A549 treated with dexamethasone at 1 μM for 4 hours (cell line): ENCODE data around the gene CCDC159. TPM values are rescaled to one million over a fixed set of nuclear protein-coding genes. Genes with fewer than 3 reads are reported as not detected.

Experiments used
- total RNA-seq: library from RNA; stranded (reverse); fragments of 200-300 nt; extraction: Qiagen RNA extraction; gene quantifications from 5 replicates; pipeline ENCODE4 v1.2.3, GENCODE V29; 2022

CCDC159 gene
- 4.0 to 4.7 TPM (median 4.3 TPM) in 5 replicates for total RNA-seq

GRCh38 chr19:11346104-11346940, at the start of gene CCDC159, which contains the start of gene TMEM205:
TSS of gene CCDC159 (plus strand) at chr19:11346519. CDS start at chr19:11346607, 88 bp downstream.
TSS of gene TMEM205 (minus strand) at chr19:11346268. CDS start at chr19:11345619, 649 bp downstream.

DNA sequence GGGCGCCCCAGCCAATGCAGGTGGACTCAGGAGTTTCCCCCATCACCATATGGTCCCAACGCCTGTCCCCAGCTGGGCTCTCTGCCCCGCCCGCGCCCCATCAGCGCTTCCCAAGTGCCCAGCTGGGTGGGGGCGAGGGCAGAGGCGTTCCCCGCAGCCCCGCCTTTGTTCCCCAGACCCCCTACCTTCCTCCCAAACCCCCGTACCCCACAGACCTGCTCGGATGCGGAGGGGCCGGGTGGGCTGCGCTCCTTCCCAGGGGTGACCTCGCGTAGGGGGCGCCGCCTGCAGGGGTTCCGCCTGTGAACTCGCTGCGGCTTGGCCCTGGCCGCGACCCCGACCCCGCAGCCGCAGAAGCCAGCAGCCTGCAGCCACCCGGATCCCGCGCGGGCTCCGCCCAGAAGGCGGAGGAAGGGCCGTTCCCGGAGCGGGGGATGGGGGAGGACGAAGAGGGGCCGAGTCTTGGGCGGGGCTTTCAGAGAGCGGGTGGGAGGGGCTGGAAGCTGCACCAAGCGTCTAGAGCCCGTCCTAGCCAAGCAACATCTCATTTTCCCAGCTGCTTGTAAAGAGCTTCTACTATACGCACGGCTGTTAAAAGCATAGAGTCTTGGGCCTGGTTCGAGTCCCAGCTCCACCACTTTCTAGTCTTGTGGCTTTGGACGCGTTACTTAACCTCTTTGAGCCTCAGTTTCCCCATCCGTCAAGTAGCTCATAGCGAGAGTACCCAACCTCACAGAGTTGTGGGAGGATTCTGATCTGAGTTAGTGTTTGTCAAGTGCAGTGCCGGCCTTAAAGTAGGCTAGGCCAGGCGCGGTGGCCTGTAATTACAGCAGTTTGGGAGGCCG, 6.8 kb upstream of the CCDC159 start, which contains the start of gene RAB3D:
Gene RAB3D, minus strand, starts transcription at position 404 of the 845 bp plus-strand sequence. CDS start 2,258 bp downstream, outside the sequence.

DNA sequence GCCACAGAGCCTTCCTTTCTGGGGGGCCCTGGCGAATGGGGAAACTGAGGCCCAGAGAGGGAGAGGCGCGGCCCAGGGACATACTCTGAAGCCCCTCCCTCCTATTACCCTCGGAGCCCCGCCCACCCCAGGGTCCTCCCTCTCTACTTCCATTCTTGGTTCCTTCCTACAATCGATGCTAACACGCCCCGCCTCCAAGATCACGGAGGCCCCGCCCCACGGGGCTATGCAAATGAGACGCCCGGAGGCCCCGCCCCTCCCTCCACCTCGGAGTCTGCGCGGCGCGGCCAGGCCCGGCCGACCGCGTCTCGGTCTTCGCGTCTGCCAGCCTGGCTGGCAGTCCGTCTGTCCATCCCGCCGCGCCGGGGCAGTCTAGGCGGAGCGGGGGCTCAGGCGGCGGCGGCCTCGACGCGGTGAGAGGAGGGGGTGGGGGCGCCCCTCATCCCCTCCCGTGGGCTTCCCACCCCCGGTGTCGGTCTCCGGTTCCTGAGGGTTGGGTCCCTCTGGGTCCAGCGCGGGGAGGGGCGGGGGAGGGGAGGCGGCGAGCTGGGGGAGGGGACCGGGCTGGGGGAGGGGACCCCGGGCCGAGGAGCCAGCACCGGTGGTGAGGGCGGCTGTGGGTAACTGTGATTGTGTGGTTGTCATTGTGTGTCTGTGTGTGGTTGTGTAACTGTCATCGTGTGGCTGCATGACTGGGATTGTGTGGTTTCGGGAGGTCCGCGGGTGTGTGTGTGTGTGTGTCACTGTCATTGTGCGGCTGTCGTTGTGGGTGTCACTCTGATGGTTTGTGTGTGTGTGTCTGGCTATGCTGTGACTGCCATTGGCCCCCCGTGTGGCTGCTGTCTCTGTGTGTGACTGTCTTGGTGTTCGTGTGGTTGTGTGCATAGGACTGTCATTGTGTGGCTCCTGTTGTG, 9.1 kb downstream of the CCDC159 start, which contains the start of gene PLPPR2:
Gene PLPPR2, plus strand, starts transcription at position 273 of the 914 bp plus-strand sequence. CDS start 2,242 bp downstream, outside the sequence.

DNA sequence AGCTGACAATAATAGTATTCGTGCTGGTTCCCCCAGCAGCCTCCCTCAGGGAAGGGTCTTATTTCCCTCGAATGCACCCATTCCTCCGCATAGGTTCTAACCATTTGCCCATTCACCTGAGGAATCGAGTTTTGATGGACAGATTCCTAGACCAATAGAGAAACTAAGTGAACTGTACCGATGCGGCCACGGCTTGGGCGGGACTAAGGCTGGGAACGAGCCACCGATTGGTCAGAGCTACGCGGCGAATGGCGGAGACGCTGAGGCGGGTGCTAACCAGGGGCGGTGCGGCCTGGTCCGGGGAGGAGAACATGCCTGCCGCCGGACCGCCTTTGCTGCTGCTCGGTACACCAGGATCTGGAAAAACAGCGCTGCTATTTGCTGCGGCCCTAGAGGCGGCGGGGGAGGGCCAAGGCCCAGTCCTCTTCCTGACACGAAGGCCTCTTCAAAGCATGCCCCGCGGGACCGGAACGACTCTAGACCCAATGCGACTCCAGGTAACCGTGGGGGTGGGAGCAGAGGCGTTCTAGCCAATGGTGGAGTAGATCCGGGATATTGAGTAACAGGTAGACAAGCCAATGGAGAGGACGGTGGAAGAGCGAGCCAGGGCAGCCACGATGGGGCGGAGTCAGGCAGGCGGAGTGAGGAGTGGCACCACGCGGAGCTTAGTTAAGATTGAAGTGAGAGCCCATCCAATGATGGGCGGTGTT, 28.3 kb downstream of the CCDC159 start, which contains the start of gene SWSAP1:
Gene SWSAP1, plus strand, starts transcription at position 234 of the 710 bp plus-strand sequence. Its CDS starts 15 bp downstream, at position 249.

Other genes with a start within 250 kb of the CCDC159 start
- 18.4 to 25.5 TPM (median 23.5 TPM) in 5 replicates for gene SPC24, start 190.7 kb upstream of the CCDC159 start, total RNA-seq
- gene KANK2, start 149.0 kb upstream of the CCDC159 start, total RNA-seq, result 38.3 to 59.6 TPM (median 57.9 TPM) in 5 replicates
- gene ANGPTL8, start 106.9 kb upstream of the CCDC159 start, total RNA-seq, result not detected in 5 replicates
- 8.6 to 10.8 TPM (median 8.9 TPM) in 5 replicates for gene DOCK6, start 84.0 kb upstream of the CCDC159 start, total RNA-seq
- not detected in 5 replicates for gene TSPAN16, start 50.4 kb upstream of the CCDC159 start, total RNA-seq
- gene RAB3D, start 6.9 kb upstream of the CCDC159 start, total RNA-seq, result 4.3 to 6.0 TPM (median 5.4 TPM) in 5 replicates
- gene TMEM205, start 251 bp upstream of the CCDC159 start, total RNA-seq, result 95.8 to 123 TPM (median 104 TPM) in 5 replicates
- 8.1 to 10.0 TPM (median 9.3 TPM) in 5 replicates for gene PLPPR2, start 8.9 kb downstream of the CCDC159 start, total RNA-seq
- gene SWSAP1, start 28.1 kb downstream of the CCDC159 start, total RNA-seq, result 1.6 to 2.2 TPM (median 1.8 TPM) in 5 replicates
- 2.9 to 4.3 TPM (median 4.0 TPM) in 5 replicates for gene EPOR, start 37.8 kb downstream of the CCDC159 start, total RNA-seq
- gene RGL3, start 72.8 kb downstream of the CCDC159 start, total RNA-seq, result 0.98 to 1.8 TPM (median 1.5 TPM) in 5 replicates
- 0.92 to 1.9 TPM (median 1.4 TPM) in 5 replicates for gene ODAD3, start 88.6 kb downstream of the CCDC159 start, total RNA-seq
- 228 to 275 TPM (median 269 TPM) in 5 replicates for gene PRKCSH, start 89.1 kb downstream of the CCDC159 start, total RNA-seq
- 0.02 to 0.26 TPM (median 0.15 TPM) in 5 replicates for gene ELAVL3, start 134.5 kb downstream of the CCDC159 start, total RNA-seq
- 2.4 to 5.6 TPM (median 4.3 TPM) in 5 replicates for gene ZNF653, start 159.3 kb downstream of the CCDC159 start, total RNA-seq
- gene ECSIT, start 182.6 kb downstream of the CCDC159 start, total RNA-seq, result 25.7 to 33.5 TPM (median 29.7 TPM) in 5 replicates
- 0.26 to 0.66 TPM (median 0.45 TPM) in 5 replicates for gene CNN1, start 192.3 kb downstream of the CCDC159 start, total RNA-seq
- 97.7 to 116 TPM (median 103 TPM) in 5 replicates for gene ELOF1, start 212.7 kb downstream of the CCDC159 start, total RNA-seq
- gene ACP5, start 231.1 kb downstream of the CCDC159 start, total RNA-seq, result 0.11 to 0.41 TPM (median 0.25 TPM) in 5 replicates